GM10266 (cell line): Measurements from ENCODE around the gene FKTN.
"Not testable (repeated sequence)": the region's sequence is repeated elsewhere in the genome, so short reads cannot be mapped to it uniquely, and the experiment has no call there.

Source experiments
- DNase-seq: peaks from one replicate; pipeline ENCODE4 v3.0.0; 2012; ENCODE audit errors: extremely low spot score
- TF ChIP-seq, protein P1 (sequence below): IDR thresholded peaks from 2 replicates; pipeline ENCODE4 v1.5.1; 2012; ENCODE audit warnings: mild to moderate bottlenecking, low read depth; ENCODE audit not compliant: control insufficient read depth, insufficient read depth; ENCODE audit errors: missing control alignments

The FKTN gene

GRCh38 chr9:105557804-105558610 lies at the start of gene FKTN:
Gene FKTN, plus strand, starts transcription at chr9:105558131. Its CDS starts 16,902 bp downstream, at chr9:105575033.
- TF ChIP-seq, protein P1, sequence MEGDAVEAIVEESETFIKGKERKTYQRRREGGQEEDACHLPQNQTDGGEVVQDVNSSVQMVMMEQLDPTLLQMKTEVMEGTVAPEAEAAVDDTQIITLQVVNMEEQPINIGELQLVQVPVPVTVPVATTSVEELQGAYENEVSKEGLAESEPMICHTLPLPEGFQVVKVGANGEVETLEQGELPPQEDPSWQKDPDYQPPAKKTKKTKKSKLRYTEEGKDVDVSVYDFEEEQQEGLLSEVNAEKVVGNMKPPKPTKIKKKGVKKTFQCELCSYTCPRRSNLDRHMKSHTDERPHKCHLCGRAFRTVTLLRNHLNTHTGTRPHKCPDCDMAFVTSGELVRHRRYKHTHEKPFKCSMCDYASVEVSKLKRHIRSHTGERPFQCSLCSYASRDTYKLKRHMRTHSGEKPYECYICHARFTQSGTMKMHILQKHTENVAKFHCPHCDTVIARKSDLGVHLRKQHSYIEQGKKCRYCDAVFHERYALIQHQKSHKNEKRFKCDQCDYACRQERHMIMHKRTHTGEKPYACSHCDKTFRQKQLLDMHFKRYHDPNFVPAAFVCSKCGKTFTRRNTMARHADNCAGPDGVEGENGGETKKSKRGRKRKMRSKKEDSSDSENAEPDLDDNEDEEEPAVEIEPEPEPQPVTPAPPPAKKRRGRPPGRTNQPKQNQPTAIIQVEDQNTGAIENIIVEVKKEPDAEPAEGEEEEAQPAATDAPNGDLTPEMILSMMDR, result no peak
- peak; percentile 79 for DNase-seq

DNA sequence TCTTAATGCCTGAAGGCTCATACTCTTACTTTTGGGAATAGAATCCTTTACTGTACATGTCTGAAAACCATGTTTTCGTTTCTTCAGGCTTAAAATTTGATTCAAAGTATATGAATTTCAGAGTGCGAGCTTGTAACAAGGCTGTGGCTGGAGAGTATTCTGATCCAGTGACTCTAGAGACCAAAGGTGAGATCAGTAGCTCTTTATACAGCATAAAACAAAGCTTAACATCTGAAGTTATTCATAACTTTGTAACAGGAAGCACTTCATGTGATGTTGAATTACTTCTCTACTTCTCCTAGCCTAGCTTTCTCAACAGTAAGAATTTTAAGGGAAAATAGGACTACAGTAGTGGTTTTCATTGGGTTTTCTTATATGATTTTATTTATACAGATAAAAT lies 49.4 kb upstream of the FKTN start:
- DNase-seq, result no peak
- TF ChIP-seq, protein P1, result no peak

DNA sequence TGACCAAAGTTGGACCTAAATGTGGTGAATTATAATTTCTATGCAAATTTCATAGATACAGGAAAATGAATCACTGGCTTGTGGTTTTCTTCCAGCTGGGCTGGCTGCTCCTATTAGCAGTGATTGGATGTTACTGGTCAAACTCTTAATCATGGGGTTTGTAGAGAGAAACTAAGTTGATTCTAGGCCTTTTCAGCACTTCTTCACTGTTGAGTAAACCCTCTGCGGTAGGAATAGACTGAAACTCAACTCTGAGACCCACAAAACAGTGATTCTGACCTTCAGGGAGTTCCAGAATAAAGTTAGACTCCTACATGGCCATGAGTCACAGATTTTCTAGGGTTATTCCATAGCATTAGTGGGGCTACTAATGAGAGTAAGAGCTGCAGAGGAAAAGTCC lies 47.9 kb upstream of the FKTN start:
- peak; percentile 38 for DNase-seq
- TF ChIP-seq, protein P1, result no peak

- DNase-seq, result no peak
- TF ChIP-seq, protein P1, result no peak
These were observed 46.5 kb upstream of the FKTN start for GRCh38 chr9:105511446-105511845.

DNA sequence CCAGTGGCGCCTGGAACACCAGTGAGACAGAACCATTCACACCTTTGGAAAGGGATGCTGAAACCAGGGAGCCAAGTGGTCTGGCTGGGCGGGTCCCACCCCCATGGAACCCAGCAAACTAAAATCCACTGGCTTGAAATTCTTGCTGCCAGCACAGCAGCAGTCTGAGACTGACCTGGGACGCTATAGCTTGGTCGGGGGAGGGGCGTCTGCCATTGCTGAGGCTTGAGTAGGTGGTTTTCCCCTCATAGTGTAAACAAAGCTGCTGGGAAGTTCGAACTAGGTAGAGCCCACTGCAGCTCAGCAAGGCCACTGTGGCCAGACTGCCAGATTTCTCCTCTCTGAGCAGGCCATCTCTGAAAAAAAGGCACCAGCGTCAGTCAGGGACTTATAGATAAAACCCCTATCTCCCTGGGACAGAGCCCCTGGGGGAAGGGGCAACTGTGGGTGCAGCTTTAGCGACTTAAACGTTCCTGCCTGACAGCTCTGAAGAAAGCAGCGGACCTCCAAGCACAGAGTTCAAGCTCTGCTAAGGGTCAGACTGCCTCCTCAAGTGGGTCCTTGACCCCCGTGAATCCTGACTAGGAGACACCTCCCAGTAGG lies 42.0 kb upstream of the FKTN start:
- no peak for DNase-seq
- TF ChIP-seq, protein P1, result no peak

DNA sequence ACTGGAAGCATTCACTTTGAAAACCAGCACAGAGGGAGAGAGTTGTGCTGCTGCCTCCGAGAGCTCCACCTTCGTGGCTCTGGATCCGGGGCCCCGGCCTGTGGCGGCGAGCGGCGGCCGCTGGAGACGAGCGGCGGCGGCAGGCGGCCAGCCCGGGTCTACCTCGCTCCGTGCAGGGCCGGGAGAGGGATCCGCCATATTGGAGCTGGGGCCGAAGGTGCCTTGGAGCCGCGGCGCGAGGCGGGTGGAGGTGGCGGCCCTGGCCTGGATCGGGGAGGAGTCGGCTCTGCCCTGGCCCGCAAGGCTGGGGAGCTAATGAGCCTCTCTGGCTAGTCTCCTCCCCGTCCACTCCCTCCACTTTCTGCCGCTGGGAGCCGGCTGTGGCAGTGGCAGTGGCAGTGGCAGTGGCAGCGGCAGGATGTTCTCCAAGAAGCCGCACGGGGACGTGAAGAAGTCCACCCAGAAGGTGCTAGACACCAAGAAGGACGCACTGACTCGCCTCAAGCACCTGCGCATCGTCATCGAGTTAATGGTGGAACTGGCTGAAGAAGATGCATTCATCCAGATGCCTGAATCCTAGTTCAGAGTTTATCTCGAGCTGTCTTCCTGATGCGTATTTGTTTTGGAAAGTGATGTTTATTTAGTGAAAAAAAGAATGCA lies 38.1 kb upstream of the FKTN start:
- DNase-seq, result not testable (repeated sequence)

DNA sequence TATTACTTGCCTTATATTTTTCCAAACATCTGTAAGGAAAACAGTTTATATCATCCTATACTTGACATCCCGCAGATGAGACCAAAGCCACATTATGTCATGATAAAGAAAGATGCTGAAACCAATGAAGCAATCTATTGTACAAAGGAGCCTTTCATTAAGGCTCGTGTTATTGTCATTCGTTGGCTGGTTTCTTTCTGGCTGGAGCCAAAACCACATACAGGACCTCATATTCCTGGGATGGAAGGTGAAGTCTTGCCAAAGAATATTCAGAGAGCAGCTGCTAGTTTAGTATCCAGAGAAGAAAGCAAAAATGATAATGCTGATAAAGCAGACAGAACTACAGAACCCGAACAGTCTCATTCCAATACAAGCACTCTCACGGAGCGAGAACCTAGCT lies 36.9 kb upstream of the FKTN start:
- not testable (repeated sequence) for DNase-seq

DNA sequence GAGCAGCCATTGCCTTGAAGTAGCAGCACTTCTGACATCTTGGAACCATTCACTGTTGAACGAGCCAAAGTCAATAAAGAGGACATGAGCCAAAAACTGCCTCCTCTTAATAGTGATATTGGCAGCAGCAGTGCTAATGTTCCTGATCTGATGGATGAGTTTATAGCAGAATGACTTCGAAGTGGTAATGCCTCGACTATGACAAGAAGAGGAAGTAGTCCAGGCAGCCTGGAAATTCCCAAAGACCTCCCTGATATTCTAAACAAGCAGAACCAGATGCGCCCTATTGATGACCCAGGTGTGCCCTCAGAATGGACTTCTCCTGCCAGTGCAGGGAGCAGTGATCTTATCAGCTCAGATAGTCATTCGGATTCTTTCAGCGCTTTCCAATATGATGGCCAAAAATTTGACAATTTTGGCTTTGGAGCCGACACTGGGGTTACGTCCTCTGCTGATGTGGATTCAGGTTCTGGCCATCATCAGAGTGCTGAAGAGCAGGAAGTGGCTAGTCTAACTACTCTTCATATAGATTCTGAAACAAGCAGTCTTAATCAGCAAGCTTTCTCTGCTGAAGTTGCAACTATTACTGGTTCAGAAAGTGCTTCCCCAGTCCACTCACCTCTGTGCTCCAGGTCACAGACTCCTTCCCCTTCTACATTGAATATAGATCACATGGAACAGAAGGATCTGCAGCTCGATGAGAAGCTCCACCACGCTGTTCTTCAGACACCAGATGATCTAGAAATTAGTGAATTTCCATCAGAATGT lies 35.1 kb upstream of the FKTN start:
- DNase-seq, result not testable (repeated sequence)
